GM23338 (cell line): Measurements from ENCODE around the gene HSPA14. TPM values are rescaled to one million over a fixed set of nuclear protein-coding genes. Genes with fewer than 3 reads are reported as not detected.

Source experiments
- ATAC-seq: fragments of 200-7000 bp; cut with Tn5 transposase; 3 replicates; pipeline ENCODE4 v1.9.1; 2020
- DNase-seq: peaks from one replicate; pipeline ENCODE4 v3.0.0-alpha.2; 2015; ENCODE audit warnings: low spot score
- H2AFZ ChIP-seq: fragments of 200-600 bp; sonication (generic); 2 replicates; pipeline ENCODE4 v1.8.0; 2016; ENCODE audit warnings: antibody characterized with exemption, mild to moderate bottlenecking, moderate library complexity
- H3F3A ChIP-seq: fragments of 200-600 bp; sonication (generic); replicated peaks from 2 replicates; pipeline ENCODE4 v1.8.0; 2017; ENCODE audit warnings: antibody characterized with exemption, mixed run types, low read depth
- H3K27ac ChIP-seq: fragments of 200-600 bp; sonication (generic); 2 replicates; pipeline ENCODE4 v1.6.1; 2016; ENCODE audit warnings: low read depth
- H3K27me3 ChIP-seq: fragments of 200-600 bp; sonication (generic); 2 replicates; pipeline ENCODE4 v1.8.0; 2016; ENCODE audit warnings: mild to moderate bottlenecking, mixed run types, moderate library complexity; ENCODE audit not compliant: insufficient read depth
- H3K36me3 ChIP-seq: fragments of 200-600 bp; sonication (generic); 2 replicates; pipeline ENCODE4 v1.8.0; 2016; ENCODE audit warnings: mild to moderate bottlenecking; ENCODE audit not compliant: insufficient read depth
- H3K4me1 ChIP-seq: fragments of 200-600 bp; sonication (generic); 2 replicates; pipeline ENCODE4 v1.8.0; 2016; ENCODE audit warnings: mild to moderate bottlenecking, moderate library complexity; ENCODE audit not compliant: insufficient read depth
- H3K4me2 ChIP-seq: fragments of 200-600 bp; sonication (generic); 2 replicates; pipeline ENCODE4 v1.7.1; 2017; ENCODE audit warnings: mixed run types
- H3K4me3 ChIP-seq: fragments of 200-600 bp; sonication (generic); 2 replicates; pipeline ENCODE4 v1.6.1; 2016; ENCODE audit warnings: mixed run types
- H3K79me2 ChIP-seq: fragments of 200-600 bp; sonication (generic); replicated peaks from 2 replicates; pipeline ENCODE4 v1.8.0; 2017; ENCODE audit warnings: mild to moderate bottlenecking; ENCODE audit not compliant: insufficient read depth
- H3K9me2 ChIP-seq: fragments of 200-600 bp; sonication (generic); 2 replicates; pipeline ENCODE4 v1.8.0; 2017; ENCODE audit not compliant: insufficient read depth
- H4K20me1 ChIP-seq: fragments of 200-600 bp; sonication (generic); replicated peaks from 2 replicates; pipeline ENCODE4 v1.8.0; 2017; ENCODE audit warnings: mild to moderate bottlenecking; ENCODE audit not compliant: insufficient read depth
- H3K27ac Mint-ChIP-seq: 2 replicates; pipeline ENCODE4 v1.8.0; 2020; ENCODE audit warnings: inconsistent platforms, mild to moderate bottlenecking, moderate library complexity, mixed read lengths
- H3K27me3 Mint-ChIP-seq: 3 replicates; pipeline ENCODE4 v1.8.0; 2022; ENCODE audit warnings: low read depth, mild to moderate bottlenecking, moderate library complexity, mixed read lengths, inconsistent platforms; ENCODE audit not compliant: insufficient read depth, poor library complexity
- H3K36me3 Mint-ChIP-seq: 3 replicates; pipeline ENCODE4 v1.8.0; 2021; ENCODE audit warnings: low read depth, mild to moderate bottlenecking, inconsistent platforms, moderate library complexity, mixed read lengths
- H3K4me1 Mint-ChIP-seq: 3 replicates; pipeline ENCODE4 v1.8.0; 2020; ENCODE audit warnings: mild to moderate bottlenecking, inconsistent platforms, mixed read lengths
- H3K4me3 Mint-ChIP-seq: 3 replicates; pipeline ENCODE4 v1.8.0; 2021; ENCODE audit warnings: moderate library complexity, mild to moderate bottlenecking, inconsistent platforms, mixed read lengths
- H3K9me3 Mint-ChIP-seq: 3 replicates; pipeline ENCODE4 v1.8.0; 2020; ENCODE audit warnings: moderate library complexity, mild to moderate bottlenecking, inconsistent platforms, mixed read lengths
- CTCF ChIP-seq, 2 experiments: fragments of 200-600 bp in 1 of 2; sonication (generic) in 1 of 2; conservative IDR thresholded peaks; 2 replicates each; pipeline versions ENCODE4 v1.5.1 to v1.6.1; 2016 to 2017; ENCODE audit warnings: antibody characterized with exemption in 2 of 2, low read depth in 2 of 2, mild to moderate bottlenecking in 2 of 2, moderate library complexity in 1 of 2
- ETS1 ChIP-seq: IDR thresholded peaks from 2 replicates; pipeline ENCODE4 v1.6.1; 2016; ENCODE audit warnings: antibody characterized with exemption
- EZH2 ChIP-seq: fragments of 200-600 bp; sonication (generic); IDR thresholded peaks from one replicate; pipeline ENCODE4 v1.8.0; 2017; ENCODE audit warnings: antibody characterized with exemption, mild to moderate bottlenecking, low read depth; ENCODE audit not compliant: unreplicated experiment
- EZH2phosphoT487 ChIP-seq: fragments of 200-600 bp; sonication (generic); IDR thresholded peaks from one replicate; pipeline ENCODE4 v1.8.1; 2018; ENCODE audit warnings: antibody characterized with exemption; ENCODE audit not compliant: unreplicated experiment
- NANOG ChIP-seq: IDR thresholded peaks from 2 replicates; pipeline ENCODE4 v1.6.1; 2016; ENCODE audit warnings: antibody characterized with exemption, borderline replicate concordance
- STAT1 ChIP-seq: IDR thresholded peaks from one replicate; pipeline ENCODE4 v1.6.1; 2016; ENCODE audit warnings: antibody characterized with exemption; ENCODE audit not compliant: unreplicated experiment
- ZNF114 ChIP-seq: fragments of 250-450 bp; sonication (Bioruptor Pico); IDR thresholded peaks from 2 replicates; pipeline ENCODE4 v1.5.0; 2020; ENCODE audit warnings: mild to moderate bottlenecking, moderate library complexity
- ZNF331 ChIP-seq: fragments of 250-450 bp; sonication (Bioruptor Pico); IDR thresholded peaks from 2 replicates; pipeline ENCODE4 v1.5.0; 2020; ENCODE audit warnings: low read depth, mild to moderate bottlenecking, moderate library complexity
- ZNF462 ChIP-seq: fragments of 250-450 bp; sonication (Bioruptor Pico); IDR thresholded peaks from 2 replicates; pipeline ENCODE4 v1.5.0; 2020; ENCODE audit warnings: mild to moderate bottlenecking, moderate library complexity
- polyA plus RNA-seq: library from polyadenylated mRNA; unstranded; fragments of >200 nt; fragmentation: Nextera tagmentation; extraction: Ambion mirVana; gene quantifications from 2 replicates; pipeline ENCODE4 v1.2.1, GENCODE V29; 2016
- total RNA-seq: library from RNA; depleted of rRNA; stranded (reverse); fragments of >200 nt; shearing (Covaris generic); gene quantifications from 2 replicates; pipeline ENCODE4 v1.2.3, GENCODE V29; 2014
- TF ChIP-seq, protein P1 (sequence below): IDR thresholded peaks from one replicate; pipeline ENCODE4 v1.6.1; 2018; ENCODE audit warnings: antibody characterized with exemption; ENCODE audit not compliant: unreplicated experiment

HSPA14 gene
- total and polyA plus RNA-seq, 2 experiments from 2014 or later = 32.4 to 46.5 TPM

- Histone ChIP-seq H3K4me3 (no peak overlapping the region), H3K4me2 (no peak overlapping the region), H3K4me1 (no peaks in the 10 kb centered on the region), H3K9me2 (no peaks in the 10 kb centered on the region), H3K36me3 (peaks cover 16% of the 10 kb centered on the region), H3K27me3 (no peaks in the 10 kb centered on the region), H3F3A (no peaks in the 10 kb centered on the region), H4K20me1 (no peaks in the 10 kb centered on the region), H2AFZ (no peak overlapping the region), H3K79me2 (no peaks in the 10 kb centered on the region), H3K27ac (no peak overlapping the region)
- H3K36me3 Mint-ChIP-seq = peaks cover 92% of the 10 kb centered on the region
- TF ChIP-seq ZNF462 (CRISPR knock-in tag) = no peak
- H3K4me1 Mint-ChIP-seq = no peaks in the 10 kb centered on the region
- H3K27me3 Mint-ChIP-seq = no peaks in the 10 kb centered on the region
- no peak overlapping the region for H3K27ac Mint-ChIP-seq
- peaks cover 45% of the 10 kb centered on the region; the same call in 2 of the 3 replicates for H3K9me3 Mint-ChIP-seq
- no peak overlapping the region for H3K4me3 Mint-ChIP-seq
- no peak for ATAC-seq
- DNase-seq = no peak
These were observed 79.7 kb downstream of the HSPA14 start for GRCh38 chr10:14917827-14918226.

DNA sequence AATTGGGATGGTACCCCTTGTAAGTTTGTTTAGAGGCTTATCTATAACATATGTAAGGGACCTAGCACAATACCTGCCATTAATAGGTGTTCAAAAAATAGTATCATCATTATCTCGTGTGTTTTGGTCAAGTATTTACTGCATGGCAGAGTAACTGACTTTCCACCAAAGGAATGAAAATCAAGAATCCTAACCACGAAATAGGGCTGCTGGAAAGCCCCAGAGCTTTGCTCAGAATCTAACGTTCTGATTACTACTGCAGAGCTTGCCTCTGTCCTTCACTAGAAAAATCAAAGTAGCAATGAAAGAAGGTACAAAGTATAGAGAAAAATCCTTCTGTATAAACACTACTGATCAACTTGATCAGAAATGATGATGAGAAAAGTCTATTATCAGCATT lies 80.9 kb downstream of the HSPA14 start:
- ATAC-seq (no peak), DNase-seq (no peak)
- Histone ChIP-seq H3K79me2 (no peaks in the 10 kb centered on the region), H3K27me3 (no peaks in the 10 kb centered on the region), H3F3A (no peaks in the 10 kb centered on the region), H3K4me1 (no peaks in the 10 kb centered on the region), H3K4me2 (no peak overlapping the region), H3K27ac (no peak overlapping the region), H3K36me3 (peaks cover 16% of the 10 kb centered on the region), H4K20me1 (no peaks in the 10 kb centered on the region), H3K4me3 (no peak overlapping the region), H3K9me2 (no peaks in the 10 kb centered on the region), H2AFZ (no peak overlapping the region)
- Mint-ChIP-seq H3K27me3 (no peaks in the 10 kb centered on the region), H3K27ac (no peak overlapping the region), H3K4me3 (no peak overlapping the region), H3K9me3 (peaks cover 35% of the 10 kb centered on the region; the same call in 2 of the 3 replicates), H3K36me3 (peaks cover 82% of the 10 kb centered on the region), H3K4me1 (no peaks in the 10 kb centered on the region)
- TF ChIP-seq ZNF331 (no peak), CTCF (conservative IDR thresholded peaks at IDR 0.05; ENCODE audit: low read depth in 2 of 2) (no peak), EZH2 (no peak), STAT1 (no peak), ETS1 (no peak), EZH2phosphoT487 (no peak), ZNF114 (CRISPR knock-in tag) (no peak), NANOG (no peak)
- TF ChIP-seq, protein P1, sequence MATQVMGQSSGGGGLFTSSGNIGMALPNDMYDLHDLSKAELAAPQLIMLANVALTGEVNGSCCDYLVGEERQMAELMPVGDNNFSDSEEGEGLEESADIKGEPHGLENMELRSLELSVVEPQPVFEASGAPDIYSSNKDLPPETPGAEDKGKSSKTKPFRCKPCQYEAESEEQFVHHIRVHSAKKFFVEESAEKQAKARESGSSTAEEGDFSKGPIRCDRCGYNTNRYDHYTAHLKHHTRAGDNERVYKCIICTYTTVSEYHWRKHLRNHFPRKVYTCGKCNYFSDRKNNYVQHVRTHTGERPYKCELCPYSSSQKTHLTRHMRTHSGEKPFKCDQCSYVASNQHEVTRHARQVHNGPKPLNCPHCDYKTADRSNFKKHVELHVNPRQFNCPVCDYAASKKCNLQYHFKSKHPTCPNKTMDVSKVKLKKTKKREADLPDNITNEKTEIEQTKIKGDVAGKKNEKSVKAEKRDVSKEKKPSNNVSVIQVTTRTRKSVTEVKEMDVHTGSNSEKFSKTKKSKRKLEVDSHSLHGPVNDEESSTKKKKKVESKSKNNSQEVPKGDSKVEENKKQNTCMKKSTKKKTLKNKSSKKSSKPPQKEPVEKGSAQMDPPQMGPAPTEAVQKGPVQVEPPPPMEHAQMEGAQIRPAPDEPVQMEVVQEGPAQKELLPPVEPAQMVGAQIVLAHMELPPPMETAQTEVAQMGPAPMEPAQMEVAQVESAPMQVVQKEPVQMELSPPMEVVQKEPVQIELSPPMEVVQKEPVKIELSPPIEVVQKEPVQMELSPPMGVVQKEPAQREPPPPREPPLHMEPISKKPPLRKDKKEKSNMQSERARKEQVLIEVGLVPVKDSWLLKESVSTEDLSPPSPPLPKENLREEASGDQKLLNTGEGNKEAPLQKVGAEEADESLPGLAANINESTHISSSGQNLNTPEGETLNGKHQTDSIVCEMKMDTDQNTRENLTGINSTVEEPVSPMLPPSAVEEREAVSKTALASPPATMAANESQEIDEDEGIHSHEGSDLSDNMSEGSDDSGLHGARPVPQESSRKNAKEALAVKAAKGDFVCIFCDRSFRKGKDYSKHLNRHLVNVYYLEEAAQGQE = no peak
